Calu3 (cell line): Measurements from ENCODE around the gene SLC25A30. TPM values are rescaled to one million over a fixed set of nuclear protein-coding genes. Genes with fewer than 3 reads are reported as not detected.

ENCODE experiments used
- BruUV-seq: library from RNA; stranded (reverse); fragments of 400-500 nt; replicated peaks from 2 replicates; lab custom pipeline; 2021; lab: Mats Ljungman, UMichigan
- CTCF ChIA-PET: fragments of 300-600 bp; sonication (Branson Sonifier 250); formaldehyde crosslinking; loops from one replicate; lab custom pipeline; 2022; ENCODE audit warnings: antibody characterized with exemption; lab: Charles Lee
- DNase-seq: peaks from one replicate; pipeline ENCODE4 v3.0.0; 2022
- H3K27ac Mint-ChIP-seq: one replicate; pipeline ENCODE4 v1.8.0; 2022; ENCODE audit warnings: mixed read lengths; ENCODE audit not compliant: unreplicated experiment
- H3K27me3 Mint-ChIP-seq: one replicate; pipeline ENCODE4 v1.8.0; 2022; ENCODE audit warnings: mixed read lengths; ENCODE audit not compliant: unreplicated experiment
- H3K36me3 Mint-ChIP-seq: one replicate; pipeline ENCODE4 v1.8.0; 2022; ENCODE audit warnings: mild to moderate bottlenecking, moderate library complexity, mixed read lengths; ENCODE audit not compliant: insufficient read depth, unreplicated experiment
- H3K4me1 Mint-ChIP-seq: one replicate; pipeline ENCODE4 v1.8.0; 2022; ENCODE audit warnings: mild to moderate bottlenecking, low read depth, mixed read lengths; ENCODE audit not compliant: unreplicated experiment
- H3K4me3 Mint-ChIP-seq: one replicate; pipeline ENCODE4 v1.8.0; 2022; ENCODE audit warnings: mild to moderate bottlenecking, low read depth, moderate library complexity, mixed read lengths; ENCODE audit not compliant: unreplicated experiment
- H3K9me3 Mint-ChIP-seq: one replicate; pipeline ENCODE4 v1.8.0; 2022; ENCODE audit warnings: low read depth, mixed read lengths; ENCODE audit not compliant: unreplicated experiment
- CTCF ChIP-seq: fragments of 200-600 bp; IDR thresholded peaks from one replicate; pipeline ENCODE4 v1.8.0; 2022; ENCODE audit warnings: antibody characterized with exemption; ENCODE audit not compliant: unreplicated experiment
- intact Hi-C: fragments of 100-400 bp; cut with micrococcal nuclease; formaldehyde crosslinking; loops from one replicate; pipeline ENCODE4 v1.10.0; 2022; ENCODE audit not compliant: unreplicated experiment
- total RNA-seq: library from RNA; stranded (reverse); gene quantifications from 2 replicates; pipeline ENCODE4 v1.2.3, GENCODE V29; 2022

Gene SLC25A30
- total RNA-seq, 1 experiment from 2014 or later: 18.2 TPM

- no TSS peak for BruUV-seq
- Mint-ChIP-seq H3K4me3 (no peak overlapping the region), H3K27me3 (no peaks in the 10 kb centered on the region), H3K4me1 (no peaks in the 10 kb centered on the region), H3K9me3 (no peaks in the 10 kb centered on the region), H3K27ac (no peak overlapping the region), H3K36me3 (no peaks in the 10 kb centered on the region)
- no peak for DNase-seq
- TF ChIP-seq CTCF: no peak
- intact Hi-C loops: no loop called here
- CTCF ChIA-PET: no interaction called here
Measured at GRCh38 chr13:45436953-45437352, 18.8 kb upstream of the SLC25A30 start.

- no peak for DNase-seq
- Mint-ChIP-seq H3K27me3 (no peaks in the 10 kb centered on the region), H3K27ac (no peak overlapping the region), H3K9me3 (no peaks in the 10 kb centered on the region), H3K4me3 (no peak overlapping the region), H3K4me1 (no peaks in the 10 kb centered on the region), H3K36me3 (no peaks in the 10 kb centered on the region)
- intact Hi-C loops: no loop called here
- CTCF ChIA-PET: no interaction called here
- no peak for TF ChIP-seq CTCF
- no TSS peak for BruUV-seq
Measured at GRCh38 chr13:45436332-45436731, 18.2 kb upstream of the SLC25A30 start.

- Mint-ChIP-seq H3K4me3 (no peak overlapping the region), H3K9me3 (no peaks in the 10 kb centered on the region), H3K27me3 (no peaks in the 10 kb centered on the region), H3K27ac (no peak overlapping the region), H3K36me3 (no peaks in the 10 kb centered on the region), H3K4me1 (no peaks in the 10 kb centered on the region)
- DNase-seq: no peak
- BruUV-seq: no TSS peak
- TF ChIP-seq CTCF: no peak
- intact Hi-C loops: no loop called here
- CTCF ChIA-PET: no interaction called here
Measured at GRCh38 chr13:45434556-45435371, 16.6 kb upstream of the SLC25A30 start.

GRCh38 chr13:45433381-45433790, 15.2 kb upstream of the SLC25A30 start:
- intact Hi-C loops: no loop called here
- no peak overlapping the region for H3K4me3 Mint-ChIP-seq
- CTCF ChIA-PET: no interaction called here
- H3K36me3 Mint-ChIP-seq: no peaks in the 10 kb centered on the region
- BruUV-seq: no TSS peak
- H3K27me3 Mint-ChIP-seq: no peaks in the 10 kb centered on the region
- H3K4me1 Mint-ChIP-seq: no peaks in the 10 kb centered on the region
- no peak overlapping the region for H3K27ac Mint-ChIP-seq
- DNase-seq: no peak
- no peaks in the 10 kb centered on the region for H3K9me3 Mint-ChIP-seq
- no peak for TF ChIP-seq CTCF
